ENCODE measurements around the gene DCBLD2. TPM values are rescaled to one million over a fixed set of nuclear protein-coding genes. Genes with fewer than 3 reads are reported as not detected.

Gene DCBLD2
- total RNA-seq, 3 donors from 2014 or later, result 9.6 to 34.8 (median 17.5) TPM

- H3K36me3 ChIP-seq (ENCODE audit: low read depth), result no peaks in the 10 kb centered on the region
- no peak for ATAC-seq
- TF ChIP-seq CTCF (IDR thresholded peaks at IDR 0.05), result no peak
These were observed 105.2 kb downstream of the DCBLD2 start for GRCh38 chr3:98796334-98796733.

GRCh38 chr3:98793971-98794370, 107.5 kb downstream of the DCBLD2 start:
- Histone ChIP-seq H3K9me3 (no peaks in the 10 kb centered on the region), H3K4me3 (no peak overlapping the region), H3K4me1 (ENCODE audit: low read depth) (no peaks in the 10 kb centered on the region), H3K36me3 (ENCODE audit: low read depth) (no peaks in the 10 kb centered on the region)
- intact Hi-C loops (cut with DNase I, micrococcal nuclease), result no loop called here
- no peak for TF ChIP-seq CTCF (IDR thresholded peaks at IDR 0.05)
- ATAC-seq (no peak), DNase-seq (no peak)

More at GRCh38 chr3:98796334-98796733, 105.2 kb downstream of the DCBLD2 start:
- H3K4me3 ChIP-seq, result no peak overlapping the region
- DNase-seq, result no peak
- intact Hi-C loops (cut with DNase I, micrococcal nuclease), result no loop called here
- no peaks in the 10 kb centered on the region for H3K4me1 ChIP-seq (ENCODE audit: low read depth)
- H3K9me3 ChIP-seq, result no peaks in the 10 kb centered on the region

GRCh38 chr3:98791341-98792325, 109.9 kb downstream of the DCBLD2 start:
- no peaks in the 10 kb centered on the region for H3K9me3 ChIP-seq
- intact Hi-C loops (cut with DNase I, micrococcal nuclease), result no loop called here
- H3K4me3 ChIP-seq, result no peak overlapping the region
- H3K4me1 ChIP-seq (ENCODE audit: low read depth), result no peaks in the 10 kb centered on the region
- ATAC-seq (no peak), DNase-seq (no peak)
- H3K36me3 ChIP-seq (ENCODE audit: low read depth), result no peaks in the 10 kb centered on the region
- TF ChIP-seq CTCF (IDR thresholded peaks at IDR 0.05), result no peak

GRCh38 chr3:98788651-98789050, 112.8 kb downstream of the DCBLD2 start:
- ATAC-seq, result no peak
- Histone ChIP-seq H3K4me1 (ENCODE audit: low read depth) (no peaks in the 10 kb centered on the region), H3K4me3 (no peak overlapping the region), H3K9me3 (no peaks in the 10 kb centered on the region), H3K36me3 (ENCODE audit: low read depth) (no peaks in the 10 kb centered on the region)
- intact Hi-C loops (cut with DNase I, micrococcal nuclease), result no loop called here
- no peak for DNase-seq
- TF ChIP-seq CTCF (IDR thresholded peaks at IDR 0.05), result no peak

- DNase-seq (no peak), ATAC-seq (no peak)
- no peaks in the 10 kb centered on the region for H3K9me3 ChIP-seq
- intact Hi-C loops (cut with DNase I, micrococcal nuclease), result no loop called here
- H3K4me1 ChIP-seq (ENCODE audit: low read depth), result no peaks in the 10 kb centered on the region
- no peak for TF ChIP-seq CTCF (IDR thresholded peaks at IDR 0.05)
- no peak overlapping the region for H3K4me3 ChIP-seq
- no peaks in the 10 kb centered on the region for H3K36me3 ChIP-seq (ENCODE audit: low read depth)
These were observed 114.3 kb downstream of the DCBLD2 start for GRCh38 chr3:98787181-98787580.

All from mucosa of descending colon (tissue), 3 donors.